H9 (cell line): ENCODE results near the gene RRP12. TPM values are rescaled to one million over a fixed set of nuclear protein-coding genes. Genes with fewer than 3 reads are reported as not detected.

Experiments
- DNase-seq: peaks from one replicate; pipeline ENCODE4 v3.0.0-alpha.2; 2017
- H2AFZ ChIP-seq: one replicate; pipeline ENCODE4 v1.6.1; 2013; ENCODE audit warnings: mild to moderate bottlenecking, low read length, control low read depth, moderate library complexity
- H2AK5ac ChIP-seq: 2 replicates; pipeline ENCODE4 v1.6.1; 2013; ENCODE audit warnings: low read length, control low read depth, mixed read lengths; ENCODE audit not compliant: insufficient read length
- H2BK120ac ChIP-seq: one replicate; pipeline ENCODE4 v1.6.1; 2013; ENCODE audit warnings: low read depth, mild to moderate bottlenecking, low read length, control low read depth, inconsistent platforms; ENCODE audit not compliant: poor library complexity, severe bottlenecking
- H2BK12ac ChIP-seq: 2 replicates; pipeline ENCODE4 v1.6.1; 2013; ENCODE audit warnings: low read length, control low read depth, mixed read lengths, low read depth; ENCODE audit not compliant: insufficient read length
- H2BK15ac ChIP-seq: 2 replicates; pipeline ENCODE4 v1.6.1; 2013; ENCODE audit warnings: low read depth, low read length, control low read depth
- H2BK20ac ChIP-seq: one replicate; pipeline ENCODE4 v1.6.1; 2013; ENCODE audit warnings: low read depth, mild to moderate bottlenecking, low read length, control low read depth, inconsistent platforms; ENCODE audit not compliant: poor library complexity, severe bottlenecking
- H2BK5ac ChIP-seq: 2 replicates; pipeline ENCODE4 v1.6.1; 2013; ENCODE audit warnings: low read length, control low read depth, mixed read lengths; ENCODE audit not compliant: insufficient read length
- H3K14ac ChIP-seq: 2 replicates; pipeline ENCODE4 v1.6.1; 2013; ENCODE audit warnings: low read length, control low read depth; ENCODE audit not compliant: insufficient read depth
- H3K18ac ChIP-seq: 2 replicates; pipeline ENCODE4 v1.6.1; 2013; ENCODE audit warnings: low read depth, mild to moderate bottlenecking, mixed read lengths, low read length, control low read depth; ENCODE audit not compliant: insufficient read length
- H3K23ac ChIP-seq: 2 replicates; pipeline ENCODE4 v1.6.1; 2013; ENCODE audit warnings: low read length, control low read depth, mixed read lengths, low read depth; ENCODE audit not compliant: insufficient read length
- H3K23me2 ChIP-seq: 2 replicates; pipeline ENCODE4 v1.6.1; 2013; ENCODE audit warnings: low read depth, mild to moderate bottlenecking, mixed read lengths, low read length, control low read depth; ENCODE audit not compliant: insufficient read length, poor library complexity, severe bottlenecking
- H3K27ac ChIP-seq: 2 replicates; pipeline ENCODE4 v1.5.1; 2013; ENCODE audit warnings: low read length, control low read depth, mixed read lengths, low read depth; ENCODE audit not compliant: insufficient read length
- H3K27me3 ChIP-seq: 2 replicates; pipeline ENCODE4 v1.6.1; 2013; ENCODE audit warnings: low read length, control low read depth, inconsistent platforms; ENCODE audit not compliant: insufficient read depth
- H3K4ac ChIP-seq: 2 replicates; pipeline ENCODE4 v1.6.1; 2013; ENCODE audit warnings: low read depth, mild to moderate bottlenecking, control low read depth, inconsistent platforms, low read length, moderate library complexity
- H3K4me1 ChIP-seq: 2 replicates; pipeline ENCODE4 v1.6.1; 2013; ENCODE audit warnings: low read length, control low read depth, inconsistent platforms; ENCODE audit not compliant: insufficient read depth
- H3K4me2 ChIP-seq: 2 replicates; pipeline ENCODE4 v1.6.1; 2013; ENCODE audit warnings: low read length, control low read depth, mixed read lengths; ENCODE audit not compliant: insufficient read length, insufficient read depth
- H3K56ac ChIP-seq: 2 replicates; pipeline ENCODE4 v1.6.1; 2013; ENCODE audit warnings: low read depth, mild to moderate bottlenecking, mixed read lengths, low read length, control low read depth; ENCODE audit not compliant: insufficient read length
- H3K79me1 ChIP-seq: 2 replicates; pipeline ENCODE4 v1.6.1; 2013; ENCODE audit warnings: low read depth, mild to moderate bottlenecking, moderate library complexity, low read length, control low read depth, inconsistent platforms; ENCODE audit not compliant: insufficient read depth, poor library complexity, severe bottlenecking
- H3K79me2 ChIP-seq: 2 replicates; pipeline ENCODE4 v1.6.1; 2013; ENCODE audit warnings: low read length, control low read depth, inconsistent platforms; ENCODE audit not compliant: insufficient read depth
- H3K9ac ChIP-seq: 2 replicates; pipeline ENCODE4 v1.6.1; 2013; ENCODE audit warnings: low read length, control low read depth, mixed read lengths; ENCODE audit not compliant: insufficient read length; ENCODE audit errors: extremely low read depth
- H3K9me3 ChIP-seq: one replicate; pipeline ENCODE4 v1.6.1; 2013; ENCODE audit warnings: low read depth, low read length, inconsistent platforms; ENCODE audit not compliant: control insufficient read depth
- H3T11ph ChIP-seq: one replicate; pipeline ENCODE4 v1.6.1; 2013; ENCODE audit warnings: mild to moderate bottlenecking, low read length, control low read depth, inconsistent platforms
- H4K20me1 ChIP-seq: one replicate; pipeline ENCODE4 v1.6.1; 2013; ENCODE audit not compliant: control insufficient read depth, insufficient read length, insufficient read depth
- H4K5ac ChIP-seq: 2 replicates; pipeline ENCODE4 v1.6.1; 2013; ENCODE audit warnings: low read depth, mild to moderate bottlenecking, mixed read lengths, low read length, control low read depth; ENCODE audit not compliant: insufficient read length
- H4K8ac ChIP-seq: replicated peaks from 2 replicates; pipeline ENCODE4 v1.6.1; 2013; ENCODE audit warnings: low read length, control low read depth, mixed read lengths, low read depth; ENCODE audit not compliant: insufficient read length
- H4K91ac ChIP-seq: 2 replicates; pipeline ENCODE4 v1.6.1; 2013; ENCODE audit warnings: low read depth, mild to moderate bottlenecking, moderate library complexity, mixed read lengths, low read length, control low read depth; ENCODE audit not compliant: insufficient read length
- H3K27ac Mint-ChIP-seq, 3 experiments: 2 replicates in 2 of 3; 3 replicates in 1 of 3; pipeline ENCODE4 v1.8.0; 2020 to 2021; ENCODE audit warnings: mixed read lengths in 3 of 3, mild to moderate bottlenecking in 1 of 3, moderate library complexity in 1 of 3
- H3K27me3 Mint-ChIP-seq: 2 replicates; pipeline ENCODE4 v1.8.0; 2021; ENCODE audit warnings: low read depth, mild to moderate bottlenecking, moderate library complexity, mixed read lengths
- H3K36me3 Mint-ChIP-seq, 3 experiments: 2 replicates in 2 of 3; 3 replicates in 1 of 3; pipeline ENCODE4 v1.8.0; 2020 to 2021; ENCODE audit warnings: low read depth in 3 of 3, mixed read lengths in 3 of 3; ENCODE audit not compliant: insufficient read depth in 1 of 3
- H3K4me1 Mint-ChIP-seq, 2 experiments: 2 replicates each; pipeline ENCODE4 v1.8.0; 2020; ENCODE audit warnings: mixed read lengths in 2 of 2
- H3K4me3 Mint-ChIP-seq, 2 experiments: 2 replicates in 1 of 2; 3 replicates in 1 of 2; pipeline ENCODE4 v1.8.0; 2020 to 2021; ENCODE audit warnings: mild to moderate bottlenecking in 2 of 2, mixed read lengths in 2 of 2, moderate library complexity in 1 of 2
- H3K9me3 Mint-ChIP-seq, 2 experiments: 2 replicates in 1 of 2; 3 replicates in 1 of 2; pipeline ENCODE4 v1.8.0; 2020; ENCODE audit warnings: mild to moderate bottlenecking in 2 of 2, mixed read lengths in 2 of 2, moderate library complexity in 1 of 2
- CTCF ChIP-seq: fragments of 200-600 bp; sonication (generic); conservative IDR thresholded peaks from 3 replicates; pipeline ENCODE4 v1.8.0; 2021; ENCODE audit warnings: antibody characterized with exemption, mild to moderate bottlenecking
- WGBS: extraction: QIAGEN DNeasy Blood & Tissue Kit; methylation state at CpG from one replicate; pipeline ENCODE4 v1.1.7; 2013; ENCODE audit warnings: missing lambda C conversion rate, low lambda C conversion rate, mixed read lengths; ENCODE audit not compliant: insufficient read length; ENCODE audit errors: extremely low coverage; 5-methylcytosine and 5-hydroxymethylcytosine counted together
- total RNA-seq: library from RNA; stranded (reverse); gene quantifications from 2 replicates; pipeline ENCODE4 v1.2.1, GENCODE V29; 2021

Gene RRP12
- total RNA-seq, 1 experiment from 2014 or later = 71.6 TPM

GRCh38 chr10:97336446-97336845, 64.7 kb downstream of the RRP12 start:
- Histone ChIP-seq H4K20me1 (peaks cover 3% of the 10 kb centered on the region), H3K27me3 (no peaks in the 10 kb centered on the region), H3T11ph (no peak overlapping the region), H2BK15ac (no peak overlapping the region), H4K8ac (no peak overlapping the region), H2BK12ac (no peak overlapping the region), H2BK5ac (no peak overlapping the region), H2BK120ac (no peak overlapping the region), H3K14ac (no peak overlapping the region), H3K79me1 (no peaks in the 10 kb centered on the region), H4K5ac (no peak overlapping the region), H3K23ac (no peak overlapping the region), H2BK20ac (no peak overlapping the region), H3K79me2 (peaks cover 11% of the 10 kb centered on the region; the same call in 1 of the 2 replicates), H3K9me3 (no peaks in the 10 kb centered on the region), H2AFZ (no peak overlapping the region), H3K56ac (no peak overlapping the region), H3K4me2 (peak overlapping the region; percentile 35), H4K91ac (no peak overlapping the region), H3K18ac (no peak overlapping the region), H3K9ac (no peak overlapping the region), H3K4ac (no peak overlapping the region), H3K4me1 (peaks cover 13% of the 10 kb centered on the region), H2AK5ac (no peak overlapping the region), H3K27ac (no peak overlapping the region), H3K23me2 (peaks cover 20% of the 10 kb centered on the region)
- DNase-seq = no peak
- TF ChIP-seq CTCF = no peak
- Mint-ChIP-seq H3K4me3 (peak overlapping the region; percentile 66 to 67), H3K27ac (peak overlapping the region; percentile 93 to 99 (median 98)), H3K27me3 (no peaks in the 10 kb centered on the region; the same call in 1 of the 2 replicates), H3K9me3 (peaks cover 2 to 3% of the 10 kb centered on the region in 2 experiments; a peak in 1 of 5 replicates), H3K4me1 (peaks cover 49 to 60% of the 10 kb centered on the region in 2 experiments), H3K36me3 (peaks cover 2 to 28% (median 22%) of the 10 kb centered on the region in 3 experiments)
- WGBS = no CpG with 5 or more reads among the region's 5 CpGs
